PC-3 (cell line): ENCODE measurements around the gene ABLIM3.

Experiments
- CTCF ChIP-seq: fragments of 300-600 bp; sonication (generic); conservative IDR thresholded peaks from 2 replicates; pipeline ENCODE4 v1.5.1; 2017; ENCODE audit warnings: antibody characterized with exemption, low read depth, mild to moderate bottlenecking, low read length
- EZH2 ChIP-seq: fragments of 300-600 bp; sonication (generic); IDR thresholded peaks from one replicate; pipeline ENCODE4 v1.6.1; 2017; ENCODE audit warnings: antibody characterized with exemption, mild to moderate bottlenecking, low read length; ENCODE audit not compliant: unreplicated experiment

- TF ChIP-seq EZH2 (no peak), CTCF (no peak)
Observed at GRCh38 chr5:149278451-149279210, 137.3 kb downstream of the ABLIM3 start.
